GM21423 (cell line): ENCODE results near the gene FOCAD.

ENCODE experiments used
- ATAC-seq: cut with Tn5 transposase; IDR thresholded peaks from one replicate; pipeline ENCODE4 v1.9.1; 2021; ENCODE audit warnings: mild to moderate bottlenecking, moderate library complexity; ENCODE audit not compliant: unreplicated experiment

Gene FOCAD

DNA sequence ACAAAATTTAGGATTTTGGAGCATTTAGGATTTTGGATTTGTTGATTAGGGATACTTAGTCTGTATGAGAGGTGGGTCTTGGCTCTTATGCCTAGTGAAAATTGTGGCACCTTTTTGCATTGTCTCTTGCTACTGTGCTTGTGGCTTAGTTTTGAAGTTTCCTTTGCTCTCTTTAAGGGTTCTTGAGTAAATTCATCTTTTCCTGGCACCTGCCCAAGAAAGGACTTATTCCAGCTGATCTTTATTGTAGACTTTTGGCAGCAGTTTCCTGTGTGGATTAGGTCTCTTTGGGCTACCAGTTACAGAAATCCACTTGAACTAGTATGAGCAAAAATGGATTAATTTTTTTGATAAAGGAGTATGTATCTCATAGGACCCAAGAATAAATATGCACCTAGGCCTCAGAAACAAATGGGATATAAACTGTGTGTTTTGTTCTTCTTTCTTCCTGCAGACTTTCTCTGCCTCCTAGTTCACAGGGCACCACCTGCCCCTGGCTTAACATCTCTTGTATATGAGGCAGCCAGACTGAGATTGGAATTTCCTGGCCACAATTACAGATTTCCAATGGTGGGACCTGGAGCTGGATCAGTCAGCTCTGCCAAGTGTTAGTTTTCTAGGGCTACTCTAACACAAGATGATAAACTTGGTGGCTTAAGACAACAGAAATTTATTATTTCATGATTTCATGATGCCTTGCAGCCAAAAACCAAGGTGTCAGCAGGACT lies 44.6 kb downstream of the FOCAD start:
- no peak for ATAC-seq

DNA sequence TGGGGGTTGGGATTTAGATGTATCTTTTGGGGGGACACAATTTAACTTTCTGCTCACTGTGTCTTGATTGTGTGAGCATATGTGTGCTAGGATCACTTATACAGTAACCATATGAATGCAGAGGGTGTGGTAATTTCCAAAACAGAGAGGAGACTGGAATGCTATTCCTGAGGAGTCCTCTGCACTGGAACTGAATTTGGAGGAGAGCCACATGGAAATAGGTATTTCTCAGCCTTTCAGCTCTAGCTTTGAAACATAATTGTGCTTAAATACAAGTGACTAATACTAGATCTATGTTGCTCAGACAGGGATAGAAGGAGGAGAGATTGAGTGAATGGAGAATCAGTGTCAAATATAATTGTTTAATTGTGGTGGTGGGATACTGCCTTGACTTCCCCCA lies 45.5 kb downstream of the FOCAD start:
- ATAC-seq: no peak

DNA sequence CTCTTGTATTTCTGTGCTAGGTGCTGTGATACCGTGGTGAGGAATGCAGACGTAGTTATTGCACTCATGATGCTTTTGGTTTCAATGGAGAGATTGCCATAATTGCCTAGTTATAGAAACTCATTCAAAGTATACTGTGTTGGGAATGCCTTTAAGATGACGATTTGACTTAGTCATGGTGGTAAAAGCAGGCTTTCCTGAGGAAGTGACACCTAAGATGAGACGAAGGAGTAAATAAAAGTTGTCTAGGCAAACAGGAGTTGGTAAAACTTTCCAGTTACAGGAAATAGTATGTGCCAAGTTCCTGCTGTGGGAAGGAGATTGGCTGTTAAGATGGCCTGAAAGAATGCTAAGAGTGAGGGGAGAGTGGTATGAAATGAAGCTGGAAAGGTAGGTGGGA lies 48.1 kb downstream of the FOCAD start:
- no peak for ATAC-seq

DNA sequence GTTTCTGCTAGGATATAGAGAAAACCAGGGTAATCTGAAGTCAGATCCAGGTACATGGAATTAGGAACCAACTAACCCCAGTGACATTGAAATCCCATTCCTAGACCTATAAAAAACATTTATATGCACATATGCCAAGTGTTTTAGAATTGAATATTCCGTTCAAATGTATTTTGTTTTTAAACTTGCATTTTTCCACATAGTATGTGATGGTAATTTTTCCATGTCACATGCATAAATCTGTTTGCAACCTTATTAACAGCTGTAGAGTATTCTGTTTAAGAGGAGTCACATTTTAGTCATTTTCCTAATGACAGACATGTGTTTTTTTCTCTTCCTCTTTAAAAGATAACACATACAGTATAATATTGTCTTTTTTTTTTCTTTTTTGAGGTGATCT lies 50.2 kb downstream of the FOCAD start:
- ATAC-seq: no peak

DNA sequence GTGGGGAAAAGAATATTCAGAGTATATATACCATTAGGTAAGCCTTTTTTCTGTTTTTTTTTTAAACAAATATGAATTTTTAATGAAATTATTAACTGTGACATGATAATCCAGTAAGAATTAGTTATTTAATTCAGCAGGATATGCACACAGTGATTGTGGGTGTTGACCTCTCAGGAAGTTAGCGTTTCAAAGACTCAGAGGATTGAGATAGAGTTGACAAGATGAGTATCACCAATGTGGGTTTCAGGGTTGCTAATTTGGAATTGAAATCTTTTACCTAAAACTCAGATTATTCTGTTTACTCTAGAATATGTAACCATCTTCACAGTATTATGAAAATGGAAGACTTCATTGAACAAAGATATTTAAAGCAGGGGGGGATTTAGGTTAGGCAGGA lies 56.2 kb downstream of the FOCAD start:
- no peak for ATAC-seq

DNA sequence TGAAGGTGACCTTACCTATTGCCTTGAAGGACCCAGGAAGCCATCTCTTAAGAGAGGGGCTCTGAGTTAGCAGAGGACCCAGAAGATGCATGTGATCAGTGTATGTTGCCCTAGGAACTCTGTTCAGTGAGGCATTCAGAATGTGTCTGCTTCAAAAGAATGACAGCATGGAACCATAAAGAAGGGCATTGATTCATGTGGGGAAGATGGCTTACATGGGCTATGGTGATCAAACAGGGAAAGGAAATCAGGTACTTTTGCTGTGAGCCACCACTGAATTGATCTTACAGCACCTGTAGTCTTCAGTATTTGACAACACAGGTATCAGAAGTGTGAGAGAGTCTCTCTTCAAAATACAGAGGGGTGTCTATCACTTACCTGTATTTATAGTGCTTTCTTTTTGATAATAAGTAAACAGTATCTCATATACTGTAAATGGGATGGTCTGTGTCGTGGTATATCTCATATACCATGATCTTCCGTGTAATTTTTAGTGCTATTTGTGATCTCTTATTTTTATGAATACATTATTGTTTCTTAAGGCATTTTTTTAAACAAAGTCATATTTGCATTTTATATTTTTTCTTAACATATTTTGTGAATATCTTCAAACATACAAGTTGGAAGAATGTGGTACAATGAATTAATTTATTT lies 57.0 kb downstream of the FOCAD start:
- ATAC-seq: no peak

DNA sequence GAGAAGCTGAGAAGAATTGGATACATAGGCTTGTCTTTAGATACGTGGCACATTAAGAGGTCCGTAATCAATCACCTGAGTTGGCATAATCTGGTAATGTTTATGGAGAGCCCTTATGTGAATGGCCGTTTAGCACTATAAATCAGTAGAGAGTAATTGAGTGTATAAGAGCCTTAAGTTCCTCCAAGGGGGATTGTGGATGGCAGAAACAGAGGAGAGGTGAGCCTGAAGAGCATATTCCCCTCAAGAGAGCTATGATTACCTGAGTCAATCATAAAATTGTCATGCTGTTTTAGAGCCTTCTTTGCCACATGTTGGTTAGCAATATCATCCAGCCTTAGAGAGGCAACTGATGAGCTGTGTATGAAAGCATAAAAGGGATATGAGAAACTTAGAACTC lies 58.8 kb downstream of the FOCAD start:
- ATAC-seq: no peak

DNA sequence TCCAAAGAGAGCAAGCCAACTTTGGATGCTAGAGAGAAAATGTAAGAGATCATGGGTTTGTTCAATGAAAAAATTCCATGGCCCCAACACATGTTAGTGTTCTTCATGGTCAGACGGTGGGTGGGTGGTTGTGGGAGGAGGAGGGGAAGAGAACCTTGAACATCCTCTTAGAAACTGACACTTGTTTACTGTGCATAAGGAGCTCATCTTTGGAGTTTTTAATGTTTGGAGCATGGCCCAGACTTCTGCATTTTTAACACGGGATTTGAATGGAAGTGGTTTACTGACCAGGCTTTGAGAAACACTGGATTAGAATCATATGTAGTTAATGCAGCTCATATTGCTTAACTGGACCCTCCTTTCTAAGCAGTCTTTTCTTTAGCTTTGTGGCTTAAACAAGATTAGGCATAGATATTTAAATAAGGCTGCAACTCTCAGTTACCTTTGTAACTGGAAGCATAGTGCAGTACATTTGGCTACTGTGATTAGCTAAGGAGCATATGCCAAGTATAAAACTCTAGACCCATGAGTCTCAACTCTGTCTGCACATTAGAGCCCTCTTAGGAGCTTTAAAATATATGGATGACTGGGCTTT lies 60.1 kb downstream of the FOCAD start:
- ATAC-seq: no peak

DNA sequence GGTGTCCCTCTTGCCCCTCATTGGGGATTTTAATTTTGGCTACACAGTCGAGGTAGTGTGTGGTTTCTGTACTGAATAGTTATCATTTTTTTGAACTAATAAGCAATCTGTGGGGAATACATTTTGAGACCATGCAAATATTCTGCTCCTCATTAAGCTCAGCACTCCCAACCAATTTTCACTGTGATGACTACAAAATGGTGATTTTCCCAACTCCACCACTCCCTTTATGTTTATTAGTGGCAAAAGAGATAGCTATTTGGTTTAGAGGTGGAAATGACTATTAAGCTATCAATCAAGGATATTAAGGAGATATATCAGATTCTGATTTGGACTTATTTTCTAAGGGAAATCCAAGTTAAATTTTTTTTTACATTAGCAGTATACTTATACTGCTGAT lies 62.9 kb downstream of the FOCAD start:
- no peak for ATAC-seq

DNA sequence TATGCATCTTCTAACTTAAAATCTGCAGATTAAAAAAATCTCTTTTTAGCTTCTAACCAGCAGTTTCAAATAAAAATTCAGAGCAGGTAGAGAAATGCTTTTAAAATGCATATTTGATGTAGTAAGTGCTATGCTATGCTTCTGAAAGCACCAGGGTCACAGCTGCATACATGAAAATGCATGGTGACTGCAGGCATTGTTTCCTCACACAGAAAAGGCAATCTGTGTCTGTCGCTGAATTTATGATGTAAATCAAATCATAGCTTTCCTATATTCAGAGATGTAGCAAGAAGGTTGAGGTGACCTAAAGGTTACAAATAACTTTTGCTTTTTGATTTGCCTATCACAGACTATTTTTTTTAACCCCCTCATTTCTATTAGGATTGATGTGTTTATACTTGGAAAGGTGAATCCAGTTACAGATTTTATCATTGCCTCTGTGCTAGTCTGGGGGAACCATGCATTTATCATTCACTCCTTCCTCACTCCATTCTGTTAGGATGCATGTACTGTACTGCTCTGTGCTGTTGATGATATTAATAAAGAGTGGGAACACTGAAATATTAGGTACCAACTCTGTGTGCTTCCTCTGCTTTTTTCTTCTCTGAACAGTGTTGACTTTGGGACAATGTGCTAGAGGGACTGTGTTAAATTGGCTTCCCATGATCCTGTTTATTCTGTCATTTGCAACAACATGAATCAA lies 65.6 kb downstream of the FOCAD start:
- ATAC-seq: no peak

DNA sequence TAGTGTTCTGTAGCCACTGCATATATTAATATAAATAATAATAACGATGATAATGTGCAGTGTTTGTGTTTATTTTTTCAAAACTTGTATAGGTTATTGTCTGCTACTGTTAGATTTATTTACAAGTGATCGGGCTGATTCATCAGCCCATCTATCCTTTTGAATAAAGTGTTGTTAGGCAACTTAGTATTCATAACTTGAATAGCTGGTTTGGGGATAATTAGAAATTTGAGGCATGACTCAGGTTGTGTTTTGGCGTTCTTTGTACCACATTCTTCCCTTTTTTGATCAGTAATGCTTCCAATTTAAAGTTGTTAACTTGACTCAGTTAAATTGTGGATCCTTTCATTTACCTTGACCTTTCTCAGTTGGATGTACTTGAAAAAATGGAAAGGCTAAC lies 69.7 kb downstream of the FOCAD start:
- ATAC-seq: no peak

DNA sequence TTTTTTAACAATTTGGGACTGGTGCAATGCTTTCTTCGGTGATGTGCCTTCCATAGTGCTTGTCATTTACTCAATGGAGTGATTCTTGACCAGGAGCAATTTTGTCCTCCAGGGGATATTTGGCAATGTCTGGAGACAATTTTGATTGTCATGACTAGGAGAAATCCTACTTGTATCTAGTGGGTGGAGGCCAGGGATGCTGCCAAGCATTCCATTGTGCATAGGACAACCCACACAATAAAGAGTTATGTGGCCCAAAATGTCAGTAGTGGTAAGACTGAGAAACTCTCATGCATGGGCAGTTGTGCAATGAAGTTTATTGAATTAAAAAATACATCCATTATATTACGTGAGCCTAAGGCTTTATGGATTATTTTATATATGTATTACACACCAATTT lies 70.5 kb downstream of the FOCAD start:
- ATAC-seq: no peak

DNA sequence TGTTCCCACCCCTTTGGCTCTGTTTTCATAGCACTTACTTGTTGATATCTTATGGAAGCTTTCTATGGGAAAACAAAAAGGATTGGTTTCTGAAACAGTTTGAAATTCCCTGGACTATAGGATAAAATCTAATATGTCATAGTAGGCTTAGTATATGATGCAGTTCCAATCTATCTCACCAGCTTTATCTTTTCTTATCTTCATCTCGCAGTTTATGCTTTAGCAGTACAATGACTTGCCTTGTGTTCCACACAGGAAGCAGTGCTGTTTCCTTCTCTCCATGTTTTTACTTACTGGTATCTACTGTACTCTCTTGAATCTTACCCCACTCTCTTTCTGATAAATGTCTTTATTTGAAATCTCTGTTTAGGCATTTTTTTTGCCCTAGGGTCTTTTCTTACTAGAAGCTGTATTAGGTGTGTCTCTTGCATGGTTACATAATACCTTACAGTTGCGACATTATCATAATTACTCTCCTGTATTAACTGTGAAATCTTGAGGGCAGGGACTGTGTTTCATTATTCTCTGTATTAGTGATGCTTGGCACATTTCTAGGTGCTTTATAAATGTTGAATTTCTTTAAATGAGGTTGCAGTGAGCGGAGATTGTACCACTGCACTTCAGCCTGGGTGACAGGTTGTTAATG lies 76.3 kb downstream of the FOCAD start:
- no peak for ATAC-seq

DNA sequence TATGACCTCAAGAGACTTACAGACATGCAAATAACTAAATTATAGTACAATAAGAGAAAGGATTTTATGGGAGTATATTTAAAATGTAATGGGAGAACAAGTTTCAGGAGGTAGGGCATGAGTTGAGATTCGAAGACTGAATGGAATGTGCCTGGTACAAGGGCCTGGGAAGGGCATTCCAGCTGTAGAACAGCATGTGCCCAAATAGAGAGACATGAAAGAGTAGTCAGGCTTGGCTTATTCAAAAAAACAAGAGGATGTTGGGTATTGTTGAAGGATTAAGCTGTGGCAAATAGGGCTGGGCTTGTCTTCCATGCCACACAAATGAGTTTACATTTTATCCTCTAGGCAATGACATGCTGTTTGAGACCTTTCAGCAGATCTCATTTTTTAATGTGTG lies 86.9 kb downstream of the FOCAD start:
- no peak for ATAC-seq

DNA sequence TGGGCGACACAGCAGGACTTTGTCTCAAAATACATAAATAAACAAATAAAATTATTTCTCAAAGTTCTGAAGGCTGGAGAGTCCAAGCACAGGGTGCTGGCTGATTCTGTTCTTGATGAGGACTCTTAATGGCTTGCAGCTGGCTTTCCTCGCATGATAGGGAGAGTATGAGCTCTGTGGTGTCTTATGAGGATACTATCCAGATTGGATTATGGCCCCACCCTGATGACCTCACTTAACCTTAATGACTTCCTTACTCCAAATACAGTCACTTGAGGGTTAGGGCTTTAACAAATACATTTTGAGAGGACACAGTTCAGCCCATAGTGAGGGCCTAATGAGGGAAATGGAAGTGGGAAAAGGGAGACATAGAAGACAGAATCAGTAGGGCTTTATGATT lies 87.7 kb downstream of the FOCAD start:
- ATAC-seq: no peak

DNA sequence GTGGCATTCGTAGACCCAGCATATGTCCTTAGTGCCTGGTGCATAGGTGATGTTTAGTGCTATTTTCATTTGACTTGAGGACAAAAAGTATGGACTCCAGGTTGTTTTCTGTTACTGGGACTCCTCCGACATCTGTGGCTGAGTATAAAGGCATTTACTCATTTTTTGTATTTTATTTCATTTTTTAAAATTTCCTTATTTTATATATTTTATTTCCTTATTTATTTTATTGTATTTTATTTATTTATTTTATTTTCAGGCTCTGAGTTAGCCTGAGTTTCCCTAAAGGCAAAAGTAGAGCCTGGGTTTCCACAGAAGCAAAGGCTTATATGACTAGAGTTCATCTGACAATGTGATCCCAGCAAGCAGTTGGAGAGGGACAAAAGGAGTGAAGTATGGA lies 91.6 kb downstream of the FOCAD start:
- no peak for ATAC-seq

DNA sequence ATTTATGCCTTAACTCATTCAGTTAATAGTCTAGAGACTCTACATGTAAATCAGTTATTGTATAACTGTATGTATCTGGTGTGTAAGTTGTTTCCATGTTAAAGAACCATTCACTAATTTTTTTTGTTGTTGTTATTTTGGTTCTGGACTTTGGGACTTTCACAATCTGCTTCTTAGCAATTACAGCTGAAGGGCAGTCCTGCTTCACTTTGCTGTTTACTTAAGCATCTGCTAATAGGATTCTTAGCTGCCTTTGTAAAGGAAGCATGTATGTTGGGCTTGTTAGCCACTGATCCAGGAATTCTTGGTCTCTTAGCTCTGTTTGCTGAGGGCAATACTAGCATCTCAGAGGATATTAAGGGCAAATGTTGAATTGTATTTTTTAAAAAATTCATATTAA lies 97.0 kb downstream of the FOCAD start:
- no peak for ATAC-seq

DNA sequence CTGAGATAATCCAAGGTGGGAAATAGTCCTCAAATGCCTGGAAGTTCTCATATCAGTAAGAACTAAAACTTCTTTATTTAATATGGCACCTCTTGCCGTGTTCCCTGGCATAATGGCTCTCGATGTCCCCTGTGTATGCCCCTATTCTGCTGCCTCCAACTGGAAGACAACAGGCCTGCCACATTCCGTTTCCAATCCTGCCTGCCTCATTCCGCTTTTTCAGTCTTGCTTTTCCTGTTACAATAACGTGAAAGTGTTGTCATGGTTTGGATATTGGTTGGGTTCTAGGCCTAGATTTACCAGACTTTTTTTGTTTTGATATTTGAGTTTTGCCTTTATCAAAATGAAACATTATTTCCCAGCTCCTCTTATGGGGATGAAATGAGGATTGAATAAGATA lies 98.2 kb downstream of the FOCAD start:
- ATAC-seq: no peak

DNA sequence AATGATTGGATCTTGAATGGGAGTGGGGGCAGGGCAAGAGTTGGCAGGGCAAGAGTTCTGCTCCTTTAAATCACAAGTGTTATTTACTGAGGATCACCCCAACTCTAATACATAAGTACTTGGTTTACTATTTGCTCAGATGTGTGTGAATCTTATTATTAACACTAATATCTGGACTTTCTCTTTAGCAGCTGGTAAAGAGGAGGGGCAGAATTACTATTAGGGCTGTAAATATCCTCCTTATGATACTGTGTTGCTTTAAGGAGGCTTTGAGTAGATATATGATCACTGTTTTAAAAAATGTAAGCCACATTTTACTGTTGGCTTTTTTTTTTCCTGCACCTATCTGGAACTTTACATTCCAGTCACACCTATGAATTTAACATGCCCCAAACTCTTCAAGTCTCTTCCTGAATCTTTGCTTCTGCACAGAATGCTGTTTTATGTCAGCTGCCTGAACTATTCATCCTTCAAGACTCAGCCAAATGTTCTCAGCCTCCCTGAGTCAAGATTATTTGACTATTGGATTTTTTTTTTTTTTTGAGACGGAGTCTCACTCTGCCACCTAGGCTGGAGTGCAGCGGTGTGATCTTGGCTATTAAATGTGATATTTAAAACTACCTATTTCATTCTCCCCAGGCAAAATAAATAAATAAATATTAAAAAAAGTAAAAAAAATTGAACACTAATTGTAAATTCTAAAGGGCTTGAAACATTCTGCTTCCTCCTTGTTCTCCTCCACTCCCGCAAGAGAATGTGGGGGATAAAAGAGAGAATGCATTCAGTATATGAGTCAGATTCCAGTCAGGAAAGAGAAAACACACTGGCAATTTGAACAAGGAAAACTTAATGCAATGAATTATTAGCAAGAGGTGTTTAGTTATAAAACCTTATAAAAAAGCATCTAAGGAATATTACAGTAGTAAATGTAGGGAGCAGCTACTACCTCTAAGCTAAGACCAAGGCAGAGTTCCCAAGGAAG lies 99.3 kb downstream of the FOCAD start:
- no peak for ATAC-seq

DNA sequence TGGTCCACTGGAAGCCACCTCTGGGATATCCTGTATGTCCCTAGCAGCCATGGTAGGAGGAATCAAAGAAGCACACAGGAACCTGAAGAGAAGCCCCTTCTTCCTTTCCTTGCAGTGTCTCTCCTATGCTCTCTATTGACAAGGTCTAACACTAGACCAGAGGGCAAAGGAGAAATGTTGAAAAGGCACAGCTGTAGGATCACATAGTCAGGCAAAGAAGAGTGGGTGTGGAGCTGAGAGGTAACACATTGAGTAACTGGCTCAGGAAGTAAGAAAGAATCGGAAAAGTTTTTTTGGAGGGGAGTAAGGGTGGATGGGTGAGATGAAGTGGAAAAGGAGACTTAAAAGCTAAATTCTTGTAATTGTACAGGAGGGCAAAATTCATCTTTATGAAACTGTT lies 100.1 kb downstream of the FOCAD start:
- no peak for ATAC-seq
